Measurements from ENCODE around the gene PIAS2. TPM values are rescaled to one million over a fixed set of nuclear protein-coding genes. Genes with fewer than 3 reads are reported as not detected.

Gene PIAS2
- total and polyA plus RNA-seq, 2 experiments from 2014 or later: 18.4 to 30.7 TPM

- H4K20me1 ChIP-seq (ENCODE audit: insufficient read depth, poor library complexity, severe bottlenecking): no peaks in the 10 kb centered on the region
- TF ChIP-seq EZH2 (IDR thresholded peaks at IDR 0.05; ENCODE audit: borderline replicate concordance) (no peak), EZH2phosphoT487 (IDR thresholded peaks at IDR 0.05; ENCODE audit: low read depth, severe bottlenecking, unreplicated experiment) (no peak), CTCF (IDR thresholded peaks at IDR 0.05; ENCODE audit: poor library complexity) (peak; percentile 9)
- H3K9me2 ChIP-seq (replicated peaks; ENCODE audit: insufficient read depth): no peaks in the 10 kb centered on the region
- DNase-seq (ENCODE audit: low spot score): no peak
- H3K4me1 ChIP-seq (ENCODE audit: insufficient read depth): peaks cover 9% of the 10 kb centered on the region
- H3K27me3 ChIP-seq: peaks cover 69% of the 10 kb centered on the region
- no peak overlapping the region for H3K4me3 ChIP-seq
- no peak overlapping the region for H3K4me2 ChIP-seq
- 48% methylated on average over 13 of the region's 13 CpGs for WGBS (ENCODE audit: low lambda C conversion rate, missing lambda C conversion rate)
- H3K9me3 ChIP-seq (ENCODE audit: low read depth): no peaks in the 10 kb centered on the region
- H3K27ac ChIP-seq: no peak overlapping the region
- H3K79me2 ChIP-seq: no peaks in the 10 kb centered on the region
- H2AFZ ChIP-seq: no peak overlapping the region
- H3K36me3 ChIP-seq (replicated peaks; ENCODE audit: insufficient read depth, low read depth): no peaks in the 10 kb centered on the region
Observed at GRCh38 chr18:46754661-46755292, 162.5 kb downstream of the PIAS2 start.

- Histone ChIP-seq H3K4me1 (ENCODE audit: insufficient read depth) (peaks cover 9% of the 10 kb centered on the region), H3K9me3 (ENCODE audit: low read depth) (no peaks in the 10 kb centered on the region), H3K4me2 (no peak overlapping the region), H3K36me3 (replicated peaks; ENCODE audit: insufficient read depth, low read depth) (no peaks in the 10 kb centered on the region), H3K27ac (no peak overlapping the region), H3K9me2 (replicated peaks; ENCODE audit: insufficient read depth) (no peaks in the 10 kb centered on the region), H3K4me3 (no peak overlapping the region), H3K27me3 (peaks cover 68% of the 10 kb centered on the region), H3K79me2 (no peaks in the 10 kb centered on the region), H4K20me1 (ENCODE audit: insufficient read depth, poor library complexity, severe bottlenecking) (no peaks in the 10 kb centered on the region), H2AFZ (no peak overlapping the region)
- TF ChIP-seq CTCF (IDR thresholded peaks at IDR 0.05; ENCODE audit: poor library complexity): no peak
- no peak for TF ChIP-seq EZH2 (IDR thresholded peaks at IDR 0.05; ENCODE audit: borderline replicate concordance)
- TF ChIP-seq EZH2phosphoT487 (IDR thresholded peaks at IDR 0.05; ENCODE audit: low read depth, severe bottlenecking, unreplicated experiment): no peak
- DNase-seq (ENCODE audit: low spot score): no peak
- 76% methylated on average over 3 of the region's 3 CpGs for WGBS (ENCODE audit: low lambda C conversion rate, missing lambda C conversion rate)
Observed at GRCh38 chr18:46754188-46754587, 163.1 kb downstream of the PIAS2 start.

Other genes starting within 250 kb of the PIAS2 start
- gene ST8SIA5, start 160.5 kb downstream of the PIAS2 start, total RNA-seq: 0.44 TPM in 1 of 2 replicates, not detected in the other
- 0.15 and 0.76 TPM in 2 replicates for gene ST8SIA5, start 160.5 kb downstream of the PIAS2 start, polyA plus RNA-seq
- gene KATNAL2, start 95 bp upstream of the PIAS2 start, total RNA-seq: 2.4 and 4.4 TPM in 2 replicates
- gene KATNAL2, start 95 bp upstream of the PIAS2 start, polyA plus RNA-seq: 2.2 and 4.3 TPM in 2 replicates
- gene ELOA2, start 118.1 kb upstream of the PIAS2 start, total RNA-seq: not detected in 2 replicates
- 0.31 TPM in 1 of 2 replicates, not detected in the other for gene ELOA2, start 118.1 kb upstream of the PIAS2 start, polyA plus RNA-seq
- gene HDHD2, start 233.0 kb upstream of the PIAS2 start, total RNA-seq: 18.5 and 22.3 TPM in 2 replicates
- gene HDHD2, start 233.0 kb upstream of the PIAS2 start, polyA plus RNA-seq: 32.1 and 33.7 TPM in 2 replicates